ENCODE data around the gene TTC39B.

Gene TTC39B

GRCh38 chr9:15299374-15299939 lies 7.6 kb downstream of the TTC39B start:
- peak; percentile 73 for DNase-seq

GRCh38 chr9:15298362-15298761 lies 8.7 kb downstream of the TTC39B start:
- no peak for DNase-seq

- DNase-seq: no peak
These were observed 11.1 kb downstream of the TTC39B start for GRCh38 chr9:15295761-15296405.

GRCh38 chr9:15294604-15295003 lies 12.4 kb downstream of the TTC39B start:
- peak; percentile 12 for DNase-seq

GRCh38 chr9:15293804-15294316 lies 13.2 kb downstream of the TTC39B start:
- peak; percentile 17 for DNase-seq

- no peak for DNase-seq
These were observed 13.9 kb downstream of the TTC39B start for GRCh38 chr9:15293084-15293483.

- no peak for DNase-seq
These were observed 17.4 kb downstream of the TTC39B start for GRCh38 chr9:15289603-15290002.

- DNase-seq: no peak
These were observed 19.7 kb downstream of the TTC39B start for GRCh38 chr9:15287309-15287708.

DNA sequence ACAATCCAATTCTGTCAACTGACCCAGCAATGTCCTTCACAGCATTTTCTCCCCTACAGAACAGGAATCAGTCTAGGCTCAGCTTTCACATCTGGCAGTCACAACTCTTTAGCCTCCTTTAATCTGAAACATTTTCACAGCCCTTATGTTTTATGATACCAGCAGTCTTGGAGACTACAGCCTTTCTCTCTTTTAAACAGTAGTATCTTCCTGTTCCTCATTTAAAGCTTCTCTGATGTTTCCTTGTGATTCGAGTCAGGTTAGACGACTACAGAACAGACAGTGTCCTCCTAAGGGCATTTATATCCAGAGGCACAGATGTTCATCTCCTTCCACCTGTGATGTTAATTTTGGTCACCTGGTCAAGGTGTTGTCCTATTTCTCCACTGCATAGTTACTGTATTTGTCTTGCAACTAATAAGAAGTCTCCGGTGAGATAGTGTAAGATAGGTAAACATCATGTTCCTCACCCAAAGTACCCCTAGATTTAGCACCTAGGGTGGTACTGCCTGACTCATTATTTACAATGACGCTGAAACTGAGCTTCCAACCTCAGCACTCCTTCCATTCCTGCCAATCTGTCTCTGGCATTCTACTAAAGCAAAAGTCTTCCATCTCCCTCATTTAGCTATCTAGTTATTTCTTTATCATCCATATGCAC lies 20.7 kb downstream of the TTC39B start:
- DNase-seq: no peak

GRCh38 chr9:15282567-15283285 lies 24.3 kb downstream of the TTC39B start:
- DNase-seq: no peak

DNA sequence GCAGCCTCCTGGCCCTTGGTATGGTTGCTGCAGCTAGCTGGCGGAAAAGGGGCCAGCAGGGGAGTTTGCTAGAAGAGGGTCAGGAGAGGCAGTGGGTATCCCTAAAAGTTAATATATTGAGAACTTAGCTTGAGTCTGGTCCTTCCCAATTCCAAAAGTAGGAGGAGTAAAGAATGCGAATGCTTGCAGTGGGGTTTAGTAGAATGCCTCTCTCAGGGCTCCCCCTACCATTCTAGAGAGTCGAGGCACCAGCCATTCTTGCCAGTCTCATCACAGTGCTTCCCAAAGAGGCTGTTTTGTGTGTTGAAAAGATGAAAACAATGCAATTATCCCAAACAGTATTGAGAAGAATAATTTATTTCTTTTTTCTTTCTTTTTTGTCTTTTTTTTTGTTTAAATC lies 26.4 kb downstream of the TTC39B start:
- DNase-seq: no peak

DNA sequence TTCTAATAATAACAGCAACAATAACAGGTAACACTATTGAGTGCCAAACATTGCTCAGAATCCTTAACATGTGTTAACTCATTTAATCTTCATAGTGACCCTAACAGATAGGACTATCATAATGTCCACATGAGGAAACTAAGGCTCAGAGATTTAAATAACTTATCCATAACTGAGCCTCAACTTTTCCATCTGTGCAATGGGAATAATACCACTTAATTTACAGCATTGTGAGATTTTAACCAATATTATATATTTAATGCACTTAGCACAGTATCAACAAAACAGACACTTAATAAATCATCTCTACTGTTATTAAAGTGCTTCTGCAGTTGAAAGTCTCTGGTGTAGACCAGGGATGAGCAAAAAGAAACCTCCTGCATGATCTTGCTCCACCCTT lies 28.2 kb downstream of the TTC39B start:
- no peak for DNase-seq

DNA sequence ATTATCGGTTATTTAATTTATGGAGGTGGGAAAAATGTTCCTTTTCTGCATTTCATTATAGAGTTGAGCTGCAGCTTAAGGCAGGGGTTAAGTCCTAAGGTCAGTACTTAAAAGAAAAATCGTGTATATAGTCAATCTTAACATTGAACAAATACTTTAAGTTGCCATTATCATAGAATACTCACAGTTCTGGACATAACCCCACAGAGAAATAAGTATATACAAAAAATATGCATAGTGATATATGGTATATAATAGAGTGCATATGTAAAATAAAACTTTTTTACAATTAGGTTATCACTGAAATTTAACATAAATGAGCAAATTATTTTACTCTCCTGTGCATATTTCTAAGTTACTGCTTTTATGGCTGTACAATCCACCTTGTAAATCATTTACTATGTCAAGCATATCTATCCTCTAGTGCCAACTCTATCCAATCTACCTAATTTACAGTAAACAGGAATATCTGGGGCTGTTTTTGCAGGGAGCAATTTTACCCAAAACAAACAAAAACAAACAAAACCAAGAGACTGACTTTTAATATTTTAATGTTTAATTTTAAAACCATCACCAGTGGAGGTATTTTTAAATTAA lies 28.8 kb downstream of the TTC39B start:
- DNase-seq: no peak

DNA sequence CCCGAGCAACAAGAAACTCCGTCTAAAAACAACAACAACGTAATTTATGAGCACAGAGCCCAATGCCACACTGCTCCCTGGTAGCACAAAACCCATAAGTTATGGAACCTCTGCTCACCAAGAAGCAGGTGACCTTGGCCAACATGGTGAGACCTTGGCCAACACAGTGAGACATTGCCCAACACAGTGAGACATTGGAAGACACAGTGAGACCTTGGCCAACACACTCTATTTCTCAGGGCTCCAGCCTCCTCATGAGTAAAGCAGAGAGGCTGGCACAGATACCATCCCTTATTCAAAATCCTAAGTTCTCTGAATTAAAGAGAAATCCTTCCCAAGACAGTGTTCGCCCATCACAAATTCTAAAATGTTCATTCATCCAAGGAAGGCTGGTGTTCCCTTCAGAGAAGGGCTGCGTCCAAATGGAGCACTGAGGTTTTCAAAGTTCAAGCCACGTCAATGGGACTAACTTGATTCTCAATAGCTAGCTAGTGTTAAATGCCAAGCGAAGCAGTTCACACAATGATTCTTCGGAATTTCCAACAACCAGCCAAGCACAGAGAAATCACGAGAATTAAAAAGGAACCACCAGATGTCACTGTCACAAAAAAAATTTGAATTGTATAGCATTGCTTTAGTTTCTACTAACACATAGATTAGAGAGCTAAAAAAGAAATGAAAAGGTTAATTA lies 29.5 kb downstream of the TTC39B start:
- DNase-seq: no peak

DNA sequence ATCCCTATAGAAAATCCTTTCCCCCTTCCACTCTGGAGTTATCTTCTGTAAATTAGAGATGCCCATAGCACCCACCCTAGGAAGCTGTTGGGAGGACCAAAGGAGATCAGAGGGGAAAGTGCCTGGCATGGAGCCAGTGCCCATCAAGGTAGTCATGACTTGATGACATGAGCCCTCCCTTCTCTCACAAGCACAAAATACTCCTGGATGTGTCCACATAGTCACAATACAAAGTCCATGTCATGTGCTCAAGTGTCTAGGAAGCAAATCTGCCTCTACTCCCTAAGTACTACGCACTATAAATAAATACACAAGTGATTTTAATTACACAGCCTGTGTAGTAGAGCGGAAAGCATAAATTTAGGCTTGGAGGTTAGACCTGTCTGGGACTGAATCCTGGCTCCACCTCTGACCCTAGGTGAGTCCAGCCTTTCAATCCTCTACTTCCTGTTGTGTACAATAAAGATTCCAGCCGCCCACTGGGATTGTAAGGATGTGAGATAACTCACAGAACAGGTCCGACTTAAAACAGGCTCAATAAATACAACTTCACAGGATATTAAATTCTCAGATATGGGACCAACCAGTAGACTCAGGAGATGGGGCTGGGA lies 30.6 kb downstream of the TTC39B start:
- DNase-seq: no peak

GRCh38 chr9:15274425-15274824 lies 32.6 kb downstream of the TTC39B start:
- no peak for DNase-seq

GRCh38 chr9:15272377-15272928 lies 34.6 kb downstream of the TTC39B start:
- DNase-seq: no peak

DNA sequence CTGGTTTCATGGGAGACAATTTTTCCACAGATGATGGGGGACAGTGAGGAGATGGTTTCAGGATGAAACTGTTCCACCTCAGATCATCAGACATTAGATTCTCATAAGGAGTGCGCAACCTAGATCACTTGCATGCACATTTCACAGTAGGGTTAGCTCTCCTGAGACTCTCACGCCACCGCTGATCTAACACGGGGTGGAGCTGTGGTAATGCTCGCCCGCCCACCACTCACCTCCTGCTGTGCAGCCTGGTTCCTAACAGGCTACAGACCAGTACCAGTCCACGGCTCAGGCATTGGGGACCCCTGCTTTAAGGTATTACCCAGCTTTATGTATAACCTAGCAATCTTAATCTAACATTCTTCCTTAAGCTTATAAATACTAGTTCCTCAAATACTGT lies 35.6 kb downstream of the TTC39B start:
- peak; percentile 38 for DNase-seq

GRCh38 chr9:15268782-15269181 lies 38.2 kb downstream of the TTC39B start:
- DNase-seq: no peak

DNA sequence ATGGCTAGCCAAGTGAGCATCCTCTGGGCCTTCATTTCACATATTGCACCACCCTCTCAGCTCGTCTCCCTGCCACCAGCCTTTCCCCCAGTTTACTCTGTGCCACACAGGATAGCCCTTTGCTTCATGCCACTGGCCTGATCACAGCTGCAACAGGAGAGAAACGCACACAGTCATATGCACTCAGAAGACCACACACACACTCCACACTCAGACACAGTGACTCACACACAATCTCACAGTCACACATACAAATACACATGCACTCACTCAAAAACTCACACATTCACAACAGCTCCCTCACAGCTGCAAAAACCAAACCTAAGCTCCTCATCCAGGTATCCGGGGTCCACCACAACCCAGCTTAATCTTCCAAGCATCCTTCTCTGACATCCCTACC lies 38.7 kb downstream of the TTC39B start:
- DNase-seq: no peak

GRCh38 chr9:15264918-15265317 lies 42.1 kb downstream of the TTC39B start:
- DNase-seq: no peak

DNA sequence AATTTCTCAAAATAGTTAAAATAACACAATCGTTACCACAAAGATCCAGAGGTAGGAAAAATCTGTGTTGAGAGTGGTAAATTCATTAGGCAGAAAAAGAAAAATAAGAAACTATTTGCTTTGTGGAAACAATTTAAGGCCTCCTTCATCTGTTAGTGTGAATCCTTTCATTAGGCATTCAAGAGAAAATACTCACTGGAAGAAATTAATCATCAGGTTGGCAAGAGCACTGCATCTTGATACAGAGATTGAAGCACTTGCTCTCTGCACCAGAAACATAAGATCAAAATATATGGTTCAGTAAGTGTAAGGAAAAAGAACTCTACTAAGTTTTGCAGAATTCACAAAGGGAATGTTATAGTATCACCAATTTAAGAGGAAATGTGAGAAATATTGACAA lies 44.4 kb downstream of the TTC39B start:
- DNase-seq: no peak

Measured in stimulated activated CD4-positive, alpha-beta T cell treated with anti-CD3 and anti-CD28 coated beads, Interleukin-15, amount 100 ng/mL, for 24 hours (primary cell).